ENCODE results near the gene MGAT5.

MGAT5 gene

DNA sequence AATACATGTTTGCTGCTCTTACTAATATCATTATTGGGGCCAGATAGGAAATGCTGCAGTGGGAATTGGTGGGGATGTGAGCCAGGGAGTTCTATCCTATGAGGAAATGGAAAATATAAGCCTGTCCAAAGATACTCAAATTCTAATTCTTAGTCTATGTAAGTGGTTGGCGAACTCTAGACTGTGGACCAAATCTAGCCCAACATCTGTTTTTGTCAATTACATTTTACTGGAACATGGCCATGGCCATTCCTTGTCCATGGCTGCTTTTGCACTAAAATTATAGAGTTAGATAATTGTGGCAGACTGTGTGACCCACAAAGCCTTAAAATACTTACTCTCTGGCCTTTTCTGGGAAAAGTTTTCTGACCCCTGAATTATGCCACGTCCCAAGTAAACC, 113.3 kb downstream of the MGAT5 start:
- no peak for DNase-seq (ENCODE audit: low spot score)

DNA sequence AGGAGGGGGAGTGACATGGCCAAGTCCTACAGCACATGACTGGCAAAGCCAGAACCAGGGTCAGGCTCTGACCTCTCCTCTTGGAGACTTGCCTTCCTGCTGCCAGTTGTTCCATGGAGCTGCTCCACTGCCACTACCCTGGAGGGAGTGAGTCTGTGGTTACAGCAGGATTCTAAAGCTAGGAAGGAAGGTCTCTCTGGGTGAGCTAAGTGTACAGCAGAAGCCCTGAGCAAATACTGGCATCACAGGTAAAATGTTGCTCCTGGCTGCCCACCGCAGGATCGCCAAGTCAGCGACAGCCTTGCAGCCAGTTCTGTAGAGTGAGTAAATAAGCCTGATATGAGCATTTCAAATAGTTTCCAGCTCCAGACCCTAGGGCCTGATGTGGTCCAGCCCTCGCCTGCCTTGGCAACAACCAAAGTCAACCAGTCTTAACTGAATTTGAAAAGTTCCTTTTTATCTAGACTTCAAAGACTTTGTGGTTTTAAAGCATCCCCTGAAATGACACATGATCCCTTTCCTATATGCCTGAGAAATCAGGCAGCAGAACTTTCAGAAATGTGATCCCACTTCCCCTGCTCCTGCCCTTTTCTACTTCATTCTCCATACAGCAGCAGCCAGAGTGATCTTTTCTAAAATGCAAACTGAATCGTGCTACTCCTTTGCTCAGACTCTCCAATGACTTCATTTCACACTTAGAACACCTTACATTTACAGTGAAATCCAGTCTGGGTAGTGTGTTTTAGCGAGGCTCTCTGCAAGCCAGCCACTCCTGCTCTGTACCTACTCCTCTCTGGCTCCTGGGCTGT, 114.3 kb downstream of the MGAT5 start:
- DNase-seq (ENCODE audit: low spot score), result no peak

DNA sequence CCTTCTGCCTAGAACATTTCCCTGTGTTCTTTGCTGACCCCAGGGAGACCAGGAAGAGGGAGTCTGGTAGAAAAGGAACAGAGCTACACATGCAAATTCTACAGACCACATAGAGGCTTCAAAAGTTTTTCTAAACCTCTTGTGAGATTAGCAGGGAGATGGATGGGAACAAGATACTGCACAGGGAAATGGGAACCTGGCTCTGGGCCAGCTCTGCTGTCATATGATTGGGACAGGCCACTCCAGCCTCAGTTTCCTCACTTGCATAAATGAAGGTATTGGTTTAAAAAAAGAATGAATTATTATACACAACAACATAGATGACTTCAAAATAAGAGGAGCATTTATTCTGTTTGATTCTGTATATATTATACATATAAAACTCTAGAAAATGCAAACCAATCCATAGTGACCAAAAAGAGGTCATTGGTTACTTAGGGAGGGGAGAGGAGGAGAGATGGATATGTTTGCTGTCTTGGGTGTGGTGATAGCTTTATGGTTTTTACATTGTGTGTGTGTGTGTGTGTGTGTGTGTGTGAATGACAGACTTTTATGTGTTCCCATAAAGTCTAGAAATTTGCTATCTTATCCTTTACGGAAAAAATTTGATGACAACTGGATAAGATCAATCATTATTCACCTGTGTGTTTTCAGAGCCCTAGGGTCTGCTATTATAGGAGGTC, 115.5 kb downstream of the MGAT5 start:
- no peak for DNase-seq (ENCODE audit: low spot score)

DNA sequence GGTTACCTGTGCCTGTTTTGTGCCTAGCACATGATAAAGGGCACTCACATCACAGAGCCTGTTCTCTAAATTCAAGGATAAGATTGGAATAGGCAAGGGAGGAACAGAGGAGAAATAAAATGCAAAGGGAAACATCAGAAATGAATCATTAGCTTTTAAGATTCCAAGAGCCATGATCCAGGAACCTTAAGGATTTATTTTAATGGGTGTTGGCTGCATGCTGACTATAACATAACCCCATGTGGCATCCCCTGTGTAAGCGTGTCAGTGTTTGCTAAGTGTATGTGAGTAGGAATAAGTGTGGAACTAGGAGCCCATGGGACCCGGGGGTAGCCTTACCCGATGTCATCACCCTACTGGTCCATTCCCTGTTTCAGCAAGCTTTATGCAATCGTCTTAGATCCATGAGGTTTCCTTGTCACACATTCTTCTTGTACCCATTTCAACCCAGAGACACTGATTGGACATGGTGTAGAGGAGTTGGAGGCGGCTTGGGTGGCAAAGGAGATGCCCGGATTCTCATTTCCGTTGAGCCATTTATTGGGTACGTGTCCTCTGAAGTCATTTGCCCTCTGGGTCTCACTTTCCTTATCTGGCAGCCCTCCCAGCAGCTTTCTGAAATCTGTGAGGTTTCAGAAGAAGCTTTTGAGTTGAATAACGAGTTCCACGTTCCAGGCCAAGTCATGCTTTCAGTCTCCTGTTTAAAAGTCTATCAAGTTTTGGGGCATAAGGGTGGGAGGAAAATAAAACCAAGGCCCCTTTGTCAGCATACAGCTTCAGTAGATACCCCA, 117.0 kb downstream of the MGAT5 start:
- no peak for DNase-seq (ENCODE audit: low spot score)

DNA sequence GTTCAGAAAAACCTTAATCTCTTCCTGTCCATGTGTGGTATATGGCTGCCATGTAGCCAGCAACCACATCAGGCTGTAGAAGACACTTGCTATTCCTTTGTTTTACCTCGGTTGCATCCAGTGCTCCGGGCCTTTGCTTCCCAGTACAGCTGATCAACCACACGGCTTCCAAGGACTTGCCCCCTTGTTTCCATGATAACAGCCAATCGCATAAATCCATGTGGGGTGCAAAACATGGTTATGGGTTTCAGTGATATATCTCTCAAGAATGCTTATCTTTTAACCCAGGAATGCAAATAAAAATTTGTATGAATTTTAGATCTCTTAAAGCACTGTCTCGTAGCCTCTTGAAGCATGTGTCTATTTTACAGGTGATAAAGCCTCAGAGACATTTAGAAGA, 118.3 kb downstream of the MGAT5 start:
- no peak for DNase-seq (ENCODE audit: low spot score)

DNA sequence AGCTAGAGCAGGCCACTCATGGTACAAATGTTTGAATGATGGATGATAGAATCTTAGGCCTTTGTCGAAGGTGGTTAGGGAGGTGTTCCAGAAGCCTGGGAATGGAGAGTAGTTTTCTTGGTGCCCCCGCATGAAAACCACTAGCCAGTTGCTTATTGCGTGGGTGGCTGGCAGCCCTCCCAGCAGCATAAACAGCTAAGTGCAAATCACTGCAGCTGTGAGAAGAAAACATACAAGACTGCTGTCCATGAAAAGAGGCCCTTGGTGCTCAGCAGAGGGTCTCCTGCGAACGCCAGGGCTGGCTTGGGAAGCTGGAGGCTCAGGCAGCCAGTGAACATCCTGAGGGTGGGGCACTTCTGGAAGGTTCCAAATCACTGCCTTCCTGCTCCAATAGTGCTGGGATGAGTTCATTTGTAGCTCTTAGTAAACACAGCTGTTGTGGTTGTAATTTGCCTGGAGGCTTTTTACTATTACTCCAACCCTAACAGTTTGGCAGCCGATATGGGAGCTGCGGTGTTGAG, 118.8 kb downstream of the MGAT5 start:
- DNase-seq (ENCODE audit: low spot score), result peak; percentile 21

DNA sequence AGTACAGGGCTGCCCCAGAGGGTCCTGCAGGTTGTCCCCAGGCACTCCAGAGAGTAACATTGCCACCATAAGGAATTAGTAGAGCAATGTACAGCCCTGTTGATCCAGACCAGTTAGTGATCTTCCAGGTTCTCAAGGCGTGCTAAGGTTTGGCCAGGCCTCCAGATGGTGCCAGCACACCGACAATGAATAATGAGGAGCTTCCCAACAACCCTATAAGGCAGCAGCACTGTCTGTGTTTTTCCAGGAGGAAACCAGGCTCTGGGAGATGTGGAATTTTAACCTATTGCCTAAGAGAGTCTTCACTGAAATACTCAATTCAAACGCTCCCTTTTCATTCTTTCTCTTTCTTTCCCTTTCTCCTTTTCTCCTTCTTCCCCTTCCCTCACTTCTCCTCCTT, 122.1 kb downstream of the MGAT5 start:
- DNase-seq (ENCODE audit: low spot score), result peak; percentile 55

DNA sequence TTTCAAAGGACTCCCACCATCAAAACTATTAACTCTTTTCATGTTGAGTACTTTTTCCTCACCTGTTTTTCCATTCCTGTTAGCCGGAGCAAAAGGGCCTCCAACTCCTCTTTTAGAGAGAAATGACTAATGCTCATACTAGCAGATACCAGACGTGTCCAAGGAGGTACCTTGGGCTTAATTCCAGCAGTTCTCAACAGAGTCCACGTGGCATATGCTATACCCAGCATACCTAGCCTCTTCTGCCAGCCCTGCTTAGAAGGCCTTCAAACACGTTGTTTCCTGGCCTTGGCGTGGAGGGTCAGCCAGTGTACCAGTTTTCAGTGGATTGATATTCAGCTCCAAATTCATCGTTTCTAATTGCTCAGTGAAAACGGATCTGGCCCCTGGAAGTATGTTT, 123.9 kb downstream of the MGAT5 start:
- no peak for DNase-seq (ENCODE audit: low spot score)

DNA sequence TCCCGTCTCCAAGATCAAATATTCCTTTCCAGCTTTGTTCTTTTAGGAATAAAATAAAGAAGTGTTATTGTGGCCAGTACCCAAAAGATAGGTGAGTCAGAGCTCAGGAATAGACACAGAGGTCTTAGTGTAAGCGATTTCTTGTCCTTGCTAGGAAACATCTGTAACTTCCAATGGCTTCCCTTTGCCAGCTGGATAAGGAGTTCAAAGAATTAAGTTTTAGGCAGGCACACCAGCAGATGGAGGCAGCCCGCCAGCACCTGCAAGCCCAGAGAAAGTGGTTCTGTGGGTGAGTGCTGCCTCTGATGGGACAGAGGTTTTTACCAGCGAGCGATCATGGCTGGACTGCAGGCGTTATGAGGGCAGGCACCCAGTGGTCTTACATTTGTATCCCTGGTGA, 125.4 kb downstream of the MGAT5 start:
- no peak for DNase-seq (ENCODE audit: low spot score)

DNA sequence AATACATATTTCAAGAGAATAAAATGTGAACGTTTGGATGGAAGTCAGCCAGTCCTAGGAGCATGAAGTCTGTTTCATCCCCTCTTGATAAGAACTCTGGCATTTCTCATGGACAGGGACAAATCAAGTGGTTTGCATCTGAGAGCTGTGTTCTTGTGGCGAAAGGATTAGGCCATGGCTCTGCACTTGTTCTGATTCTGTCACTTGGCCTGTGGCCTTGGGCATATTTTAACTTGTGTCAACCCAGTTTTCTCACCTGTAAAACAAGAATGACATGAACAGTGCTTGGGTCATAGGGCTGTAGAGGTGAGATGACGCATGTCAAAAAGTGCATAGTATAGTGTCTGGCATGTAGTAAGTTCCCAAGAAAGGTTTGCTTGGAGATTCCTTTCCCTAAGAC, 125.8 kb downstream of the MGAT5 start:
- no peak for DNase-seq (ENCODE audit: low spot score)

DNA sequence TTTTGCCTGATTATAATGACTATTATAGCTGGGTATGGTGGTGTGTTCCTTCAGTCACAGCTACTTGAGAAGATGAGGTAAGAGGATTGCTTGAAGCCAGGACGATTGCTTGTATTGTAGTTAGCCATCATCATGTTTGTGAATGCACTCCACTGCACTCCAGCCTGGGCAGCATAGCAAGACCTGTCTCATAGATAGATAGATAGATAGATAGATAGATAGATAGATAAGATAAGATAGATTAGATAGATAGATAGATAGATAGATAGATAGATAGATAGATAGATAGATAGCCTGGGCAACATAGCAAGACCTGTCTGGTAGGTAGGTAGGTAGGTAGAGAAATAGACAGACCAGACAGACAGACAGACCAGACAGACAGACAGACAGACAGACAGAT, 127.3 kb downstream of the MGAT5 start:
- DNase-seq (ENCODE audit: low spot score), result no peak

DNA sequence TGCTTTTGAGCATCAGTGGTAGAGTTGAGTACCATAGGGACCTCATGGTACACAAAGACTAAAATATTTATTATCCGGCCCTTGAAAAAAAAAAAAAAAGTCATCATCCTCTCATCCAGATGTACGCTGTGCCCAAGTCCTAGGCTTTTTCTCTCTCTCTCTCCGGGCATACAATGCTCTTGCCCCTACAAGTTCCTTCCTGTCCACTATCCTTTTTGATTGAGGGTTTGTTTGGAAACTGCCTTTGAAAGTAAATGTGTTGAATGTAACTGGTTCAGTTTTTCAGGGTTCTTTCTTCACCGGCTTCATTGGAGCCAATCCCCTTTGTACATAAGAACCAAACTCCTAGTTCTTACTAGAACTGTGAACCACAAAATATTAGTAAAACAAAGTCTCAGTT, 130.3 kb downstream of the MGAT5 start:
- no peak for DNase-seq (ENCODE audit: low spot score)

DNA sequence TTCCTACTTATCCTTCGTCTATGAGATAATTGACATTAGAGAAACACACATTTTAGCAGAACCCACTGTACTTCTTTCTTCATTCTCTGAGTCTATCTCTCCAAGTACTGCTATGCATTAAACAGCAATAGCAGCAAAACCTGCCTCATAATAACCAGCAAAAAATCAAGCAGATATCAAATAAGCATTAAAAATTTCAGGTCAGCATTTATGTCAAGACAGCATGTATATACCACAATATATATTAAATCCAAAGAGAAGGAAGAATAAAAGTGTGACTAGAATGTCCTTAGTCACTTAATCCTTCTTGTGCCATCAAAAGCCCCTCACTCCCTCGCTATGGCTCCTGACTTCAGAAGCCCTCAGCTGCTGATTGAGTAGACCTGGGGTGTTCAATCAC, 131.3 kb downstream of the MGAT5 start:
- no peak for DNase-seq (ENCODE audit: low spot score)

DNA sequence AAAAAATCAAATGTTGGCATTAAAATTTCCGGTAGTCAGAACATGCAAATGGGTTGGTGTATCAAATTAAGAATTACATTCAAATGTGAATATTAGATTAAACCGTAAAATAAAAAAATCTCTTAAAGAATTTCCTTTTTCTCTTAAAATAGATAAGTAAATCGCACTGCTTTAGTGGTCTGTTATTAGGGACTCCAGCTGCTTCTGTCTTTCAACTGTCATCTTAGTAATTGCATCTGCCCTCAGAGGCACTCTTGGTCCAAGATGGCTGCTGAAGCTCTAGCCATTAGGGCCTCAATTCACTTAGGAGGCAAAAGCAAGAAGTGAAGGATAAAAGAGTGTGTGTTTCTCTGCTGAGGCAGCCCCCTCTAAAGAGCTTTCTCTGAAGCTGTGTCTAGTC, 132.4 kb downstream of the MGAT5 start:
- no peak for DNase-seq (ENCODE audit: low spot score)

DNA sequence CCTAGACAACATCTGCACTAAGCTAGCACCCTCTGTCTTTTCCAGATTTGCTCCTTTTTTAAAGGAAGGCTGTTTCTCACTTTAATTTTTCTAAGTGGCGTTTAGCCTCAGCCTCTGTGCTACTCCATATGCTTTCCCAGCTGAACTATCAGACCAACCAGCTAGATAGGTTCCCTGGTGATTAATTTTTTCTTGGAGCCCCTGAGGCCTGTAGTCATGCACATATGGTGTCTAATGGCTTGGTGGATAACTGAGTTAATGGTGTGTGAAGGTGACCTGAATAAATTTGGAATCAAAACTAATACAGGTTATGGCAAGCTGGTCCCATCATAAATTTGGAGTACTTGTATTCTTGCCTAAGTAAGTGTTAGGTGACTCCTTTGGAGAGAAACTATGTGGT, 135.5 kb downstream of the MGAT5 start:
- DNase-seq (ENCODE audit: low spot score), result no peak

DNA sequence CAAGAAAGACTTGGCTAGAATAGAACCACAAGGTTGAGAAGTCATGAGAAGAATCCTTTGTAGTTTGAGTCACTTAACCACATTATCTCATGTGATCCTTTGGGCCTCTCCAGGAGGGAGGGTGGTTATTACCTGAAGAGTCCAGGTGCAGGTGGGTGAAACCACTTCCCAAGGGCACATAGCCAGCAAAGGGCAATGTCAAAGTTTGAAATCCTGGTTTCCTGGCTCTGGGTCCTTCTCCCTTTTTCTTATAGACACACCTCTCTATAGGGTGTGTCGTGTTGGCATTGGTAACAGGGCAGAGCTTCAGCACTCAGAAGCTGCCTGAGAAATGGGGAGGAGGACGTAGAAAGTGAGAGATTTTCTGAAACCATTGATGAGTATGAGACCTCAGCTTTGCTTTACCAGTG, 137.9 kb downstream of the MGAT5 start:
- no peak for DNase-seq (ENCODE audit: low spot score)

DNA sequence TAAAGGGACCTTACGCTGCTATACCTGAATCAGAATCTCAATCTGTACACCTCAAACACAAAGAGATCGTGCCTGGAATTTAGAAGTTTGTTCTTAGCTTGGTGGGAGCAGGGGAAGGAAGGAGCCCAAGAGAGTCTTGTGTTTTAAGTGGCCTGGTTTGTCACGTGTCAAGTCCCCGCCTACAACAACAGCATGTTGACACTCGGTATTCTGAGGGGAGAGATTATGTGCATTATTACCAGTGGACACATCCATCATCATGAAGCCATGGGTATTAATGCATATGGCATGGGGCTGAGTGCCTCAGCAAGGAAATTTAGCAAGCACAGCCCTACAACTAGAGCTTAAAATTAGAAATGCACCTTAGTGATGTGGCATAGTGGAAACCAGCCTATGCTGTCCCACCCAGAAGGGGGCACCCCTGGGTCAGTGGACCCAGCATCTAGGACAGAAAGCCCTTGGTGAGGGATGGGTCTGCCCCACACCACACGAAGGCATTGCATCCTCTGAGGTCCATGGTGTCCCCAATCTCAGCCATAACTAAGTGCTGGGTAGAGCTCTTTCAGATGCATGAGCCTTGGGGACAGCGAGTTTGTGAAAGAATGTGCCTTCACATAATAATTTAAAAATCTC, 138.7 kb downstream of the MGAT5 start:
- no peak for DNase-seq (ENCODE audit: low spot score)

DNA sequence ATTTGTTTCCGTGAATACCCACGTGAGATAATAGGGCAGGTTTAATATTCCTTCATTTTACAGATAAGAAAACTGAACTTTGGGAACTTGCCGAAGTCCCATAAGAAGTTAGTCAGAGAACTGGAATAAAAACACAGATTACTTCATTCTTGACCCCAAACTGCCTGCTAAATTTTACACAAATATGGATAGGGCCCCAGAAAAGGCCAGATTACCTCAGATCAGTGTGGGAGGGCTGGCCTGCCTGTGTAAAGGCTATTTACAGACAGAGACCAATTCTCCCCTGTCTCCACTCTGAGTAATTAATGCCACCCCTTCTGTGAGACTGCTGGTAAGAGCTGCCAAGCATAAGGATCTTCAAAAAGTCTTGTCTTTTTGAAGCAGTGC, 139.2 kb downstream of the MGAT5 start:
- no peak for DNase-seq (ENCODE audit: low spot score)

DNA sequence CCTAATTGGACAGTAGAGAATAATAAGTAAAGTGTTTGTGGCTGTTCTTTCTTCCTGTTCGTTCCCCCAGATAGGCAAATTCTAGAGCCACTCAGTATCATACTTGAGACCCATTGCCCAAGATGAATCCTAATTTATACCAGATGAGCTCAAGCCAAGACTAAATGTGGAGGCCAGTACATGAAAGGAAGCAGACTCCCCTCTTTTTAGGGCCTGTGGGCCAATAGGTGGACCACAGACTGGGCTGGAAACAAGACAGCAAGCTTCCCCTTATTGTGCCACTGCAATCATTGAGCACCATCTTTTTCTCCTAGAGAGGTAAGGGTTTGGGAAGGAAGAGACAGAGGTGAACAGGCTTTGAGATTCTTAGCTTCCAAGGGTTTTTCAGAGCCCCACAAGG, 141.9 kb downstream of the MGAT5 start:
- DNase-seq (ENCODE audit: low spot score), result no peak

DNA sequence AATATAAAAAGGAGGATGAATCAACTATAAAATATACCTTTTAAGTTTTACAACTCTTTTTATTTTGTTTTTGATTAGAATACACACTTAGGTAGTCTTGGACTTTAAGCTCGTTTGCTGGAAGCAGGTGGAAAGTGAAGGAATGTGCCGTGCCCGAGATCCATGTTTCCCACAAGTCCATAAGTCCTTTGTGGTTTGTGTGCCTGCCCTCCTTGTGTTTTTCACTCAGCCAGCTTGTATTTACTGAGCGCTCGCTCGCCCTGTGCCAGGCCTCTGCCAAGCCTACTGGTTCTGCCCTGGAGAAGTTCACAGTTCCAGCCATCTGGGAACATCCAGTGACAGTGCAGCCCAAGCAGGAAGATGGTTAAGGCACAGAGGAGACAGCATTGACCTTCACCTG, 142.6 kb downstream of the MGAT5 start:
- no peak for DNase-seq (ENCODE audit: low spot score)

DNA sequence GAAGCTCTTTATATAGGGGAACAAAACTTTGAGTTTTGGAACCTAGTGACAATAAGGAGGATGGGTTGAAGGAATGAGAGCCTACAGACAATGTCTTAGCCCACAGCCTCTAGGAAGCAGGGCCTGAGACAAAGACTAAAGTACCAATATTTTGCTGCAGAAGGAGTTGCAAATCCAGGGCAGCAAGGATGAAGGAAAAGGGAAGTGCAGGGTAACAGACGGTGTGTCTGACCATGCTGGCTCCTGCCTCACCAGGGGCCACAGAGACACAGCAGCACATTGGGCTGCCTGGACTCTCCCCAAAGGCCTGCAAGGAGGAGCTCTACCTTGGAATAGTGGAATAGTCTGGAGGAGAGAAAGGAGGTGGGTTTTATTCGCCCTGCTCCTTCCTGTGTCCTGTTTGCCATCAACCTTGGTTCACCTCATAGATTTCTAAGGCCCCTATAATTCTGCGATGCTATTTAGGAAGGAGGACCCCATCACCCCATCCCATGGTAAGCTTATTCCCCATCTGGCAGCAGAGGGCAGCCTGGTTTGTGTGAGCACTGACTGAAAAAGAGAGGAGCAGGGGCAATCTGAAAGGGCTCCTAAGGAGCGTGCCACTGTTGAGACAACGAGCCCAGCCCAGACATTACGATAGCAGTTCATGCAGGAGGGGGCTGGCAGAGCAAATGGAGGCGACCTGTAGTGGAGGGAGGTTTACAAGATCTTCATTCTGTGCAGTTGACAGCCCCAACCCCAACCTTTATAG, 143.4 kb downstream of the MGAT5 start:
- no peak for DNase-seq (ENCODE audit: low spot score)

DNA sequence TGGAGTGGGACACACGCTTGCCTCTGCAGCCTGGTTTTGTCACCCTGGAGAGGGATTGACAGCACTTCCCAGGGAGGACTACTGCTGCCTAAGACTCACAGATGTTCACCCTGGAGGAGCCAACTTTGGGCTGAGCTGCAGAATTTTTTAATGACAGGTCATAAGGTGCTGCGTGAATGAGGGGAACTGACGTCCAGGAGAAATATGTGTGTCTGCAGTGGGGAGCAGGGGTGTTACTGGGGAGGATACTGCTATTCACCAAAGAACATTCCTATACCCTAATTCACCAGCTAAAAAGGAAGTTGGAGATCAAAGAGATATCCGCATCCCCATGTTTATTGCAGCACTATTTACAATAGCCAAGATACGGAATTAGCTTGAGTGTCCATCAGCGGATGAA, 144.4 kb downstream of the MGAT5 start:
- DNase-seq (ENCODE audit: low spot score), result no peak
